Stimulated activated CD4-positive, alpha-beta T cell treated with anti-CD3 and anti-CD28 coated beads, Interleukin-15, amount 100 ng/mL, for 1 hour (primary cell): ENCODE results near the gene FAM83F.
"Not testable (repeated sequence)": the region's sequence is repeated elsewhere in the genome, so short reads cannot be mapped to it uniquely, and the experiment has no call there.

Experiments
- DNase-seq, 2 donors: peaks; one replicate each; pipeline ENCODE4 v3.0.0-alpha.2; 2020; ENCODE audit warnings: low read depth in 1 of 2, low spot score in 1 of 2

Gene FAM83F

GRCh38 chr22:39992894-39993293 lies 1.9 kb upstream of the FAM83F start:
- not testable (repeated sequence) for DNase-seq

- peak in 1 of 2 donors; percentile 20 for DNase-seq
Observed at GRCh38 chr22:39994041-39994565, 651 bp upstream of the FAM83F start.

DNA sequence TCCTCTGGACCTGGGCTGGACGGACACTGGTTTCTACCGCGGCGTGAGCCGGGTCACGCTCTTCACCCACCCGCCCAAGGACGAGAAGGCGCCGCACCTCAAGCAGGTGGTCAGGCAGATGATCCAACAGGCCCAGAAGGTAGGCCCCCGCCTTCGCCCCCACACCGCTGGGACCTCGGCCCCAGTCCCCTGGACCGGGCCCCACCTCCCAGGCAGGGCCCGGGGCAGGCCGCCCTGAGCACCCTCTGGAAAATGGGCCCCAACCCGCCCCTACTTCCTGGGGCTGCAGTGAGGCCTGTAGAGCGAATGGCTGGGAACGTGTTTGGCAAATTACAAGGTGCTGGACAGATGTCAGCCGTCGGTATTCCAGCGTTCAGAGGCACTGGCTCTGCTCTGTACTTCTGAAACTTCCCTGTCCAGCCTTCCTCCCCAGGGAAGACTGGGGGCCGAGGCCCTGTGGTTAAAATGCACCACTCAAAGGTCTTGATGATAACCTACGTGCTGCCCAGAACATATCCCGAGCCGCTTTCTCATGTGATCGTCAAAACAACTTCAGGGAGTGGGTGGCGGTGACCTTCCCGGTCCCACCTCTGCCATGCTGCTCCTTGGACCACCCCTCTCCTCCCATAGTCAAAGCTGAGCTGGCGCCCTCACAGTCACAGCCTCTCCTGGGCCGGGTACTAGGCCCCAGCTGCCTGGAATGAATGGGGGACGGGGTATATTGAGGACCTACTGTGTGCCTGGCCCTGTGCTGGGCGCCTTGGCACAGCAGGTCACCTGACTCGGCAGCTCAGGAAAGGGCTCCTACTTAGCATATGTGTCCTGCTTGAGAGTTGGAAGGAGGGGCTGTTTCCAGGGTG lies 869 bp downstream of the FAM83F start:
- DNase-seq: no peak

- DNase-seq: no peak
Observed at GRCh38 chr22:39996732-39997131, 2.0 kb downstream of the FAM83F start.

DNA sequence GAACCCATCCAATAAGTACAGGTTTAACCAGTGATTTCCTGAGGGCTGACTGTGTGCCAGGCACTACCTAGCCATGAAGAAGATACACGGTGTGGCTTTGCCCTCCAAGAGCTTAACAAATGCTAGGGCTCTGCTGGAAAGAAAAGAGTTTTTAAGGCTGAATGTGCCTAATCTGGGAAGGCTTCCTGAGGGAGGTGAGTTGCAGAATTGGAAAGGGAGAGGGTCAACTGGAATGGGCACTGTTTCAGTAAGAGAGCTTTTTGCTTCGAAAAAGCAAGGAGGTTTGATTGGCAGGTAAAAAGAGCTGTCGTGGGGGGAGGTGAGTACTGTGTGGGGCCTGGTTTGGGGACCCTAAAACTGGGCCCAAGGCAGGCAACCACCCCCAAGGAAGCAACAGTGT lies 2.7 kb downstream of the FAM83F start:
- no peak for DNase-seq

- DNase-seq: no peak
Observed at GRCh38 chr22:39997939-39998726, 3.4 kb downstream of the FAM83F start.

DNA sequence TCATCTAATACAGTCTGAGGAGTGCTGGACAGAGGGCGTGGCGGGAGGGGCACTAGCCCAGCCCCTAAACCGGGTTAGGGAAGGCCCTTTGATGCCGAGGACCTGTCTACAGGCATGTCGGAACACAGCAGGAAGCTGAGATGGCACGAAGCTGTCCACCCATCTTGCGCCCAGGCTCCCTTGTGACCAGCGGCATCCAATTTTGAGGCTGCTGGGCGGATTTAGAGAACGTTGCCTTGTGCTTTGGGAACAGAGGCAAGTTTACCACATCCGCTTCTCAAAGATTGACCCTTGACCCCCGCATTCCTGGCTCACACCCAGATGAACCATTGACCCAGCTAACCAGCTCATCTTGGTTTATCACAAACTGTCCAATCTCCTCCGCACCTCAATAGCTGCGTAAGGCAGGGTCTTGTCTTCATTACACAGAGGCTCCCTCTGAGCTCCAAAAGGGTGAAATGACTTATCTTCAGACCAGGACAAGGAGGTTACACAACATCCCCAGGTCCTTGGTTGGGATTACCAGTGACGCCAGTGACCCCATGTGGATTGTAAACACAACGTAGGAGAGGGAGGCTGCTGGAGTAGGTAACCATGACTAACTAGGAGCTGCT lies 4.5 kb downstream of the FAM83F start:
- DNase-seq: no peak

- no peak for DNase-seq
Observed at GRCh38 chr22:40000171-40000570, 5.4 kb downstream of the FAM83F start.

DNA sequence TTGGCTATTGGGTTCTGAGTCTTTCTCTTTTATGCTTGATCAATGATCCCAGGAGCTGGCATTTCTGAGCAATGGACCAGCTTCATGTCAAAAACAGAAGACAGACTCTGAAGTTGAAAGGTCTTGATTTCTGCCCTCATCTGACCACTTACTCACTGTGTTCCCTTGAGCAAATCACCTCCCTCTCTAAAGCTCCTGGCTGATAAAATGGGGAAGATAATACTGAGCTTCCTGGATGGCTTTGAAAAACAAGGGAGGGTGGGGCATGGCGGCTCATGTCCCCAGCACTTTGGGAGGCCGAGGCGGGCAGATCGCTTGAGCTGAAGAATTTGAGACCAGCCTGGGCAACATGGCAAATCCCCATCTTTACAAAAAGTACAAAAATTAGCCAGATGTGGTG lies 6.4 kb downstream of the FAM83F start:
- no peak for DNase-seq

DNA sequence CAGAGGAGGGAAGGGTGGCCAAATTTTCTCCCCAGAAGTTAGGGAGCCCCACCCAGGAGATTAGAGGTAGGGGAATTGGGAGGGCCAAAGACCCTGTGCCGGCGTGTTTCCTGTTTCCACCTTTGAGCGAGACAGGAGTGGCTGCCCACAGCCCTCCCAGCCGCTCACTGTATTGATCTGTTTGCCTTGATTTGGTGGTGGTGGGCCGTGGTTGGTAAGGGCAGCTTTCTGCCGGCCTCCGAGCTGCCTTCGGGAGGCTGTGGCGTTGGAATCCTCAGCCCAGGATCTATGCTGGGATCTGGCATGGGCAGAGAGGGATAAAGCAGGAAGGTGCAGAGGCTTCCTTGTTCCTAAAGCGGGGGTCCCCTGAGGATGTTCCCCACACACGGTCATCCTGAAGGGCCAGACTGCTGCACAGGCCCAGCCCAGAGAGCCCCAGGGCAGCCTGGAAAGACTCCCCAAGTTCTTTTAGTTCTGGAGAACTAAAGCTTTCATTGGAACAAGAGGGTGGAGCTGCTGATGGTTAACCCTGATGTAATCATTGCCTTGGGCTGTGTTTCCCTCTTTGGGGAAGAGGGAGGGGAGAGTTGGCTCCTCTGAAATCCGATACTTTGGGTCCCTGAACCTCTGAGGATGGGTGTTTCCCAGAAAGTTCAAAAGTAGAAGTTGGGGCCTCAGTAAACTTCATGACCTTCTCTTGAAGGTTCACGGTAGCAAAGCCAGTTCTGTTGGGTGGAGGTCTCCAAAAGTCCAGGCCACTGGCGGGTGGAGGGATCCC lies 7.2 kb downstream of the FAM83F start:
- no peak for DNase-seq

GRCh38 chr22:40002935-40003715 lies 8.4 kb downstream of the FAM83F start:
- no peak for DNase-seq

DNA sequence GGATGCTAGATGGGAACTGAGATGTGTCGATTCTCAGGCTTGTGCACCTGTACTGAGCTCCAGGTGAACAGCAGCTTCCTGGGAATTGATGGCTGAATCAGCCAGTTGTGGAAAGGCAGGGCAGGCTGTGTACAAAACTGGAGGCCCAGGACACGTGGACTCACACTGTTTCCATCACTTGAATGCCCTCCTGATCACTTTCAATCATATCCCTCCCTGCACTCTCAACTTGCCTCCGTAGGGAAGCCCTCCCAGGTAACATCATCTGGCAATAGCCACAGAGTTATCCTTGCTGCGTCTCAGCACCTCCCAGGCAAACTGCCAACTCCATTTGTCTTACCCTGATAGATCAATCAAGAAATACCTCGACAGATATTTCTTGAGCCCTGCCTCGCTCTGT lies 10.1 kb downstream of the FAM83F start:
- no peak for DNase-seq

- no peak for DNase-seq
Observed at GRCh38 chr22:40006641-40007040, 11.9 kb downstream of the FAM83F start.

DNA sequence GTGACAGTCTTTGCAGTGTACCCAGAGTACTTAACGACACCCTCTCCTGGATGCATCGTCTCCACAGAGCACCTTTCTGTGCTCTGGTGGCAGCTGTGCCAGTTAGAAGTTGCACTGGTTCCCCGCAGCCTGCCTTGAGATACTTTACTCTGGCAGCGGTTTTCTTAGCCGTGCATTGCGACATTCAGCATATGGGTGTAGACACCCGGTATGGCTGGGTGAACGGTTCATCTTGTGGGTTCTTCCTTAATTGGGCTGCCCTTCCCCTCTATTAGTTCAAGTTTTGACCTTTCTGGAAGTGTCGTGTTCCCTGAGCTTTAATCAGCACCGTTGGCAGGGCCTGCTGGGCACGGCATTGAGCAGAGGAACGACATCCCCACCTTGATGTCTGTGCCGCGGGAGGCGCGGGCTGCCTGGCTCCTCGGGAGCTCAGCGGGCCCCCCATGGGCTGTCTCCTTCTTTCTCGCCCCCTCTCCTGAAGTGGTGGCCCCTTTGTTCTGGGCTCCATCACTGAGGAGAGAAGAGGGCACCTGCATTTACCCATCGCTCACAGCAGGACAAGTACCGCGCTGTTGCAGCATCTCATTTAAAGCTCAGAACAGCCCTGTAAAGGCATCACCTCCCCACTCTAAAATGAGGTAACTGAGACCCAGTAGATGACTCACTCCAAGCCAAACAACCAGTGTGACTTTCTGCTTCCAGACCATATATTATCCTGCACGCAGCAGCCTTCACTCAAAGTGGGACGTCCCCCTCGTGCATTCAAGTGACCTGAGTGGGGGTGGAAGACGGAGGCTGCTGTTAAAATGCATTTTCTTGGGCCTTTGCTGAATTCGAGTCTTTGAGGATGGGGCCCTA lies 13.3 kb downstream of the FAM83F start:
- no peak for DNase-seq

- DNase-seq: no peak
Observed at GRCh38 chr22:40008726-40009291, 14.1 kb downstream of the FAM83F start.

- DNase-seq: no peak
Observed at GRCh38 chr22:40009292-40009774, 14.6 kb downstream of the FAM83F start.

DNA sequence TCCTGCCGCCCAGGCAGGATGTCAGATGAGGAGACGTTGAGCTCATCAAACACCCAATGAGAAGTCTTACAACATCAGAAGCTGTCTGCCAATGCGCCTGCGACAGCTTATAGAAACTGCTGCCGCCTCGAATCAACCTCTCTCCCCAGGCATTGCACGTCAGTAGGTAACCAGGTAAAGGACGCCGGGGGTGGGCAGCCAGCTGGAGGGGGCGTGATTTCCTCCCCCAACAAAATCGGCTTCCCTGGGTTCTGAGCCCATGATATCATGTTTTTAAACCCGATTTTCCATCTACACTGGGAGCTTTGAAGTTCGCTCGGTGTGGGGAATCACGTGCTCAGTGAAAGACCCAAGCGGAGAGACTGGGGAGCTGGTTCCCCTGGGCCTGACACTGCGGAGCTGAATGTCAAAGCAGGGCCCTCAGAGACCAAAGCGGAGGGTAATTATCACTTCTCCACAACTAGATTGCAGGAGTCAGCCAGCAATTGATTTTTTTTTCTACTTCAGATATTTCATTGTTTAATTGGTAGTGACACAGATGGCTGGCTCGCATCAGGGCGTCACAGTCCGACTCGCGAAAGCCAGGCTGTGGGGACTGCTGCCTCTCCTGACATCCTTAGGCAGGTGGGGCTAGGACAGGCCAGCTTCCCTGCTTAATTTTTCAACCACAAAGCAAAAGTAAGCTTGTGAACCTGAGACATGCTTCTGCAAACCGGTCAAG lies 15.4 kb downstream of the FAM83F start:
- DNase-seq: no peak

DNA sequence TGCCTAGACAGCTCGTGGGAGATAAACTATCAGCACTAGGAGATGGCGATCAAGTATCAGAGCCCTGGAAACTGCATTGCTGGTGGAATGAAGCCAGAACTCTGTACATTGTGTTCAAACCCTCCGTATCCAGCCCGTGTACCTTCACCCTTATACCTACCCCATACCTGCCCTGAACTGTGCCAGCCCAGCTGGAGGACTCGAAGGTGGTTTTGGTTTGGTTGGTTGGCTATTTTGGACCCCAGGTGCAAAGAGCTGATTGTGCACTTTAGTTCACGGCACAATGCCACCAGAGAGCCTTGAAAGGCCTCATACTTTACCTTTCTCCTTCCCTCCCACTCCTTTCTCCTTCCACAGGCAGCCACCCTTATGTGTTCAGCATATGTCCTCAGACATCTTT lies 16.0 kb downstream of the FAM83F start:
- DNase-seq: no peak
